Activated T-helper 17 cell treated with anti-CD3 and anti-CD28 coated beads, Interleukin-2, amount 50 U/mL, for 72 hours (primary cell): ENCODE results near the gene SGMS1. TPM values are rescaled to one million over a fixed set of nuclear protein-coding genes. Genes with fewer than 3 reads are reported as not detected.
A peak's percentile ranks its signal among the peaks of the same experiment; 100 is the strongest.

Experiments used
- ATAC-seq: fragments of 150-1000 bp; cut with Tn5 transposase; replicated peaks from 2 replicates; pipeline ENCODE4 v1.10.0; 2021; ENCODE audit warnings: mild to moderate bottlenecking, moderate library complexity
- H3K27ac Mint-ChIP-seq: one replicate; pipeline ENCODE4 v1.8.0; 2022; ENCODE audit warnings: mixed read lengths
- H3K27me3 Mint-ChIP-seq: one replicate; pipeline ENCODE4 v1.8.0; 2022; ENCODE audit warnings: mixed read lengths
- H3K36me3 Mint-ChIP-seq: one replicate; pipeline ENCODE4 v1.8.0; 2022; ENCODE audit warnings: low read depth, mild to moderate bottlenecking, mixed read lengths
- H3K4me1 Mint-ChIP-seq: one replicate; pipeline ENCODE4 v1.8.0; 2022; ENCODE audit warnings: mixed read lengths
- H3K4me3 Mint-ChIP-seq: one replicate; pipeline ENCODE4 v1.8.0; 2022; ENCODE audit warnings: mild to moderate bottlenecking, mixed read lengths
- H3K9me3 Mint-ChIP-seq: one replicate; pipeline ENCODE4 v1.8.0; 2022; ENCODE audit warnings: mixed read lengths
- total RNA-seq, 2 donors: library from RNA; stranded (reverse); gene quantifications; one replicate each; pipeline ENCODE4 v1.2.3, GENCODE V29; 2022

SGMS1 gene
- total RNA-seq, 2 donors from 2014 or later: 13.4 to 22.4 TPM

DNA sequence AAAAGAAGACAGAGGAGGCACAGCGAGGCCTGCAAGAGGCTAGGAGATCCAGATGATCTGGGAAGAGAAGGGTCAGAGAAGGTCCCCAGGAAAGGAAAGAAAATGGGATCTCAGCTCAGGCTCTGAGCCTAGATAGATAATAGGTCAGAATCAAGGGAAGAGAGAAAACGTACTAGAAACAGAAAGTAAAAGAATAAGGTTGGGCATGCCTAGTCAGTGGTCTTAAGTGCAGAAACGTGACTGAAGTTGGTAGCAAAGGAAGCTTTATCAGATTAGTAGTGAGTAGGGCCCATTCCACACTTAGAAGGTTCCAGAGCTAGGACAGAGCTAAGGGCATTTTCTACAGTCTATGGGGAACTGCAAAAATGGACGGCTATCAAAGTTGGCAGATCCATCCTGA is 287.6 kb downstream of the SGMS1 start:
- H3K4me1 Mint-ChIP-seq: peaks cover 17% of the 10 kb centered on the region
- H3K27ac Mint-ChIP-seq: peak overlapping the region; percentile 37
- ATAC-seq: no peak
- no peak overlapping the region for H3K4me3 Mint-ChIP-seq
- H3K27me3 Mint-ChIP-seq: no peaks in the 10 kb centered on the region
- peaks cover 20% of the 10 kb centered on the region for H3K36me3 Mint-ChIP-seq
- no peaks in the 10 kb centered on the region for H3K9me3 Mint-ChIP-seq

GRCh38 chr10:50335397-50335796 is 288.4 kb downstream of the SGMS1 start:
- peaks cover 13% of the 10 kb centered on the region for H3K36me3 Mint-ChIP-seq

GRCh38 chr10:50334273-50334672 is 289.5 kb downstream of the SGMS1 start:
- peak overlapping the region; percentile 16 for H3K27ac Mint-ChIP-seq
- no peaks in the 10 kb centered on the region for H3K9me3 Mint-ChIP-seq
- ATAC-seq: peak; percentile 67
- H3K36me3 Mint-ChIP-seq: peaks cover 1% of the 10 kb centered on the region
- H3K27me3 Mint-ChIP-seq: no peaks in the 10 kb centered on the region
- peaks cover 17% of the 10 kb centered on the region for H3K4me1 Mint-ChIP-seq
- H3K4me3 Mint-ChIP-seq: no peak overlapping the region

More at GRCh38 chr10:50335397-50335796, 288.4 kb downstream of the SGMS1 start:
- H3K4me1 Mint-ChIP-seq: peaks cover 17% of the 10 kb centered on the region
- ATAC-seq: no peak
- H3K27ac Mint-ChIP-seq: no peak overlapping the region
- H3K27me3 Mint-ChIP-seq: no peaks in the 10 kb centered on the region
- no peaks in the 10 kb centered on the region for H3K9me3 Mint-ChIP-seq
- no peak overlapping the region for H3K4me3 Mint-ChIP-seq

DNA sequence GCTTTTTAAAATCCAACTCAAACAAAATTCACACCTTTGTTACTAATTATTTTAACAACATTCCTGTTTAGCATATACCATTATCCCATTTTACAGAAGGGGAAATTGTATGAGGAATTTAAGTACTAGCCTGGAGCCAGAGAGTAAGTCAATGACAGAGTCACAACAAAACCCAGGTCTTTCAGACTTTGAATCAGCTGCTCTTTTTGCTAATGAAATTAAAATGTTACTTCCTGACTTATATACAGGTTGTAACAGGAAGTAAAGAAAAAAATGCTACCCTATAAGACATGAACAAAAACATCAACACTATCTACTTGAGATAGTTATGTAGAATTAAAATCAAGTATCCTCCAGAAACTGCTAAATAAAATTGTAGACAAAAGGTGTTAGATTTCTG is 289.9 kb downstream of the SGMS1 start:
- no peaks in the 10 kb centered on the region for H3K36me3 Mint-ChIP-seq
- no peaks in the 10 kb centered on the region for H3K9me3 Mint-ChIP-seq
- H3K4me1 Mint-ChIP-seq: peaks cover 17% of the 10 kb centered on the region
- no peaks in the 10 kb centered on the region for H3K27me3 Mint-ChIP-seq
- H3K27ac Mint-ChIP-seq: peak overlapping the region; percentile 16
- H3K4me3 Mint-ChIP-seq: no peak overlapping the region
- ATAC-seq: peak; percentile 54

DNA sequence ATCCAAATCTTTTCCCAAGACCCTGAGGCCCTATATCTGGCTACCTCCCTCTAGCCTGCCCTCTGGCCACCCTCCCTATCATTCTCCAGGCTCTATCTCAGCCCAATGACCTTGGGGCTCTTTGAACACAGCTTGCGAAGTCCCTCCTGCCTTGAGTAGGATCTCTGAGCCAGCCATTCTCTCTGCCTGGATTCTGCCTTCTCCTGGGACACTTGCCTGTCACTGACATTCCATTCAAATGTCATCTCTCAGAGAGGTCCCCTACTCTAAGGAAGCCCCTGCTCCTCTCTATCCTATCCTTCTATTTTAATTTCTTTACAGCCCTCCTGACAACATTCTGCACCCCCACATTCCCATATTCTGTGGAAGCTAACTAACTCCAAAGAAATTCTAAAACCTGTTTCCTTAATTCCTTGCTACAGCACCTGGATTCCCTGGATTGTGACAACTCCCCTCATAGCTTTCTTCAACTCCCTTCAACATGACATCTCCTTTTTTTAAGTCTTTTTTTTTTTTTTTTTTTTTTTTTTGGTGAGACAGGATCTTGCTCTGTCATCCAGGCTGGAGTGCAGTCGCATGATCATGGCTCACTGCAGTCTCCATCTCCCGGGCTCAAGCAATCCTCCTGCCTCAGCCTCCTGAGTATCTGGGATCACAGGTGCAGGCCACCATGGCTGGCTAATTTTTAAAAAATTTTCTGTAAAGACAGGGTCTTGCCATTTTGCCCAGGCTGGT is 291.5 kb downstream of the SGMS1 start:
- peaks cover 17% of the 10 kb centered on the region for H3K4me1 Mint-ChIP-seq
- no peaks in the 10 kb centered on the region for H3K9me3 Mint-ChIP-seq
- H3K4me3 Mint-ChIP-seq: no peak overlapping the region
- H3K36me3 Mint-ChIP-seq: peaks cover under 1% of the 10 kb centered on the region
- no peak overlapping the region for H3K27ac Mint-ChIP-seq
- no peak for ATAC-seq
- H3K27me3 Mint-ChIP-seq: no peaks in the 10 kb centered on the region

DNA sequence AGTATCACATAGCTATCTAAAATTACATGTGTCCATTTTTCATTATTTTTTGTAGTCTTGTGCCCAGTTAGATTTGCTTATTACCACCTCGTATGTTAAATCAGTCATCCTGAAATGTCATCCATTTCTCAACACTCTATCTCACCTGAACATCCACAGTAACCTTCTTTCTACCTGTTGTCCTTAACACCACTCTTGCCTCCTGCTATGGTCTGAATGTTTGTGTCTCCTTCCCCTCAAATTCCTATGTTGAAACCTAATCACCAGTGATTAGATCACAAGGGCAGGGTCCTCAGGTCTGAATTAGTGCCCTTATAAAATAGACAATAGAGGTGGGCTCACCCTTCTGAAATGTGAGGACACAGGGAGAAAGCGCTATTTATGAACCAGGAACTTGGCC is 292.3 kb downstream of the SGMS1 start:
- no peak for ATAC-seq
- peaks cover 8% of the 10 kb centered on the region for H3K36me3 Mint-ChIP-seq
- no peak overlapping the region for H3K4me3 Mint-ChIP-seq
- no peaks in the 10 kb centered on the region for H3K27me3 Mint-ChIP-seq
- H3K9me3 Mint-ChIP-seq: no peaks in the 10 kb centered on the region
- H3K4me1 Mint-ChIP-seq: peaks cover 17% of the 10 kb centered on the region
- H3K27ac Mint-ChIP-seq: no peak overlapping the region

DNA sequence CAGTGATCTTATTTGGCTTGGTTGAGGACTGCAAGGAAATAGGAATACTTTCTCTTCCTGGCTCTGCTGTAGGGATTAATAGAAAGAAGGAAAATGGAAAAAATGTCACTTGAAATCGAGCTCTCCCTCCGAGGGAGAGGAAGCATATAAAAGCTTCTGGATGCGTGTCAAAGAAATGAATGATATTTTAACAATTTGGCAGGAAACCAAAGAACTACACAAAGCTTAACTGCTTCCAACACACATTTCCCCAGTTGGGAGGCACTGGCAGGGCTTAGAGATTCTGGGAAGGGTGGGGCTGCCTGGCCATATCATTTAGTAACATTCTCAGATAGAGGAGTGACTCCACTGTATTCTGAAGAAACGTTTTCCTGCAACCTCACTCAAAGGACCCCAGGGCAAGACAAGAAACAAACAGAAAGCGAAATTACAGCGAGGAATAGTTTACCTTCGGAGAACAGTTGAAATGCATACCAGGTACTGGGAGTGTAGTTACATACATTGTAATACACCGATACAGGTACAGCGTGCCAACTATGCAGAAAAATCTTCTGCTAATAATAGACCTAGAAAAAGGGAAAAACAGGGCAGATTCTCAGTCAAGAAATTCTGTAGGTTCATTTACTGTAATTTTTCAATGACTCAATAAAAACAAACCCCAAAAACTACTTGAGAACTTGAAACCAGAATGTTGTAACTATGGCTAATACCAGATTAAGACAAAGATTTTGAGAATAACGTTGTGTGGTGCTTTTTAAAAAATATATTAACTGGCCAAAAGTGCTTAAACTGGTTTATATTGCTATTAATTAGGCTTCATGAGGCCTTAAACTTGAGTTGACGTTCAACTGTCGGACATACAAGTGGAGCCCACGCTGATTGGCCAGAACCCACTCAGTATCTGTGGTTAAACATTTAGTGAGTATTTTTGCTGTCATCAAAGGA is 296.7 kb downstream of the SGMS1 start:
- Mint-ChIP-seq H3K9me3 (no peaks in the 10 kb centered on the region), H3K36me3 (peaks cover 41% of the 10 kb centered on the region), H3K27ac (no peak overlapping the region), H3K4me3 (no peak overlapping the region), H3K4me1 (peaks cover 4% of the 10 kb centered on the region), H3K27me3 (no peaks in the 10 kb centered on the region)
- ATAC-seq: no peak

DNA sequence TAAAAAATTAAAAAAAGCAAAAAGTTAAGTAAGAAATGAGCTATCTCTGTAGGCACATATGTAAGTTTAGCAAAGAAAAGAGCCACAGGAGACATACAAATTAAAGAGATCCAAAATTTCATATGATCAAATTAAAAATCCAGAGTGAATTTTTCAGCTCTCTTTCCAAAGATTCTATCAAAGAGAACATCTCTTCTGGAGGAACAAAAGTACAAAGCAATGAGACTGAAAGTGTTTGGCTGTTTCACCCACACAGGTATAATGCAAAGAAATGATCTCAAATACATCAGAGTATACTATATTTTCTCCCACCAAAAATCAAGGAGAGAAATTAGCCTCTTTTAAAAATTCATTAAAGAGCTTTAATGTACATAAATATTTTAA is 297.6 kb downstream of the SGMS1 start:
- peaks cover 4% of the 10 kb centered on the region for H3K4me1 Mint-ChIP-seq
- ATAC-seq: no peak
- H3K9me3 Mint-ChIP-seq: no peaks in the 10 kb centered on the region
- no peak overlapping the region for H3K4me3 Mint-ChIP-seq
- peaks cover 41% of the 10 kb centered on the region for H3K36me3 Mint-ChIP-seq
- H3K27ac Mint-ChIP-seq: peak overlapping the region; percentile 80
- H3K27me3 Mint-ChIP-seq: no peaks in the 10 kb centered on the region

DNA sequence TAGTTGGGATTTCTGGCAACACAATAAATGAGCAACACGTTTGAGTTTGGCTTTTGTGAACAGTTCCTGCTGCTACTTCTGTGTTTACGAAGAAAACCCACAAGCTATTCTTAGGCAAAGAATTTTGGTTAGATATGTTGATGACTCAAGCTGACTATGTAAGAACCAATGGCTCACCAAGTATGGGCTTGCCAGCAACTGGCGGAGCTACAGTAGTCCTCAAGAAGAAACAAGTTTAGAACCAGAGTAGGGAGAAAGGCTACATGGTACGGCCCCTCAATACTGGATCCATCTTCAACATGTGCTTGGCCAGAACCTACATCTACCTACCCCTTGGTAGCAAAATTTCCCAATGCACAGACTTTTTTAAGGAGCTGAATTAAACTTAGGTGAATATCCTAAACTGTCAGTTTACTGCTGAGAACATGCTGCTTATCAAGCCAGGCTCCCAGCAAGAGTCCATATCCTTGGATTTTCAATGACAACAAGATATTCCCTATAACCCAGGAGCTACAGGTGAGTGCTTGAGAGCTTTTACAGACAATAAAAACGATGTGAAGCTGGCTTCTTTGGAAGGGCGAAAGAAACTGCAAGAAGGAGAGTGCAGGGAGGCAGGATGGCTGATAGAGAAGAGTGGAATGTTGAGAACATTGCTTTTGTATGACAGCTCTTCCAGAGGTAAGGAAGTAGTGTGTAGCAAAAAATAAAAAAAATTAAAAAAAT is 298.1 kb downstream of the SGMS1 start:
- peak; percentile 97 for ATAC-seq
- Mint-ChIP-seq H3K27me3 (no peaks in the 10 kb centered on the region), H3K4me3 (no peak overlapping the region), H3K36me3 (peaks cover 43% of the 10 kb centered on the region), H3K9me3 (no peaks in the 10 kb centered on the region), H3K27ac (peak overlapping the region; percentile 80), H3K4me1 (peaks cover 4% of the 10 kb centered on the region)

- peaks cover 8% of the 10 kb centered on the region for H3K4me1 Mint-ChIP-seq
Observed at GRCh38 chr10:50324680-50325393, 298.9 kb downstream of the SGMS1 start.

DNA sequence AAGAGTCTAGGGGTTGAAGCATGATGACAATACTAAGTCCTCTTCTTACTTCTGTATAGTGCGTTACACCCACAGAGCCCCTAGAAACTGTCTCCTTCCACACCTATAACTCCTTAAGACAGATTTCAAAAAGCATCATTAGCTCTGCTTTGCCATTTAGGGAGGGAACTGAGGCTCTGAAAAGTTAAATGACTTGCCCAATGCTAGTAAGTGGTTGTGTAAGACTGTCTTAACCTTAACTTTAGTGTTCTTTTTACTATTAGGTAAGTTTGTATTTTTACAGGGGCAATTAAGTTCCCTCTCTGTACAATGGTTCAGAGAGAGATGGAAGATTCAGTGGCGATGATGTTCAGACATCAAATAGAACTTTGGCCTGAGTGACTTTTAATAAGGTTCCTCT is 299.7 kb downstream of the SGMS1 start:
- peaks cover 9% of the 10 kb centered on the region for H3K4me1 Mint-ChIP-seq
- peaks cover 51% of the 10 kb centered on the region for H3K36me3 Mint-ChIP-seq
- no peak overlapping the region for H3K4me3 Mint-ChIP-seq
- peak overlapping the region; percentile 45 for H3K27ac Mint-ChIP-seq
- no peak for ATAC-seq
- no peaks in the 10 kb centered on the region for H3K27me3 Mint-ChIP-seq
- H3K9me3 Mint-ChIP-seq: no peaks in the 10 kb centered on the region

More at GRCh38 chr10:50324680-50325393, 298.9 kb downstream of the SGMS1 start:
- no peaks in the 10 kb centered on the region for H3K9me3 Mint-ChIP-seq
- no peak overlapping the region for H3K27ac Mint-ChIP-seq
- H3K27me3 Mint-ChIP-seq: no peaks in the 10 kb centered on the region
- ATAC-seq: no peak
- H3K36me3 Mint-ChIP-seq: peaks cover 51% of the 10 kb centered on the region
- no peak overlapping the region for H3K4me3 Mint-ChIP-seq

- H3K4me1 Mint-ChIP-seq: peaks cover 9% of the 10 kb centered on the region
- no peak overlapping the region for H3K4me3 Mint-ChIP-seq
- H3K27ac Mint-ChIP-seq: no peak overlapping the region
- H3K9me3 Mint-ChIP-seq: no peaks in the 10 kb centered on the region
- ATAC-seq: peak; percentile 38
- H3K36me3 Mint-ChIP-seq: peaks cover 49% of the 10 kb centered on the region
- H3K27me3 Mint-ChIP-seq: no peaks in the 10 kb centered on the region
Observed at GRCh38 chr10:50322077-50322476, 301.7 kb downstream of the SGMS1 start.

GRCh38 chr10:50318129-50318528 is 305.6 kb downstream of the SGMS1 start:
- no peak overlapping the region for H3K27ac Mint-ChIP-seq
- no peaks in the 10 kb centered on the region for H3K9me3 Mint-ChIP-seq
- H3K27me3 Mint-ChIP-seq: no peaks in the 10 kb centered on the region
- ATAC-seq: no peak
- H3K36me3 Mint-ChIP-seq: peaks cover 29% of the 10 kb centered on the region
- H3K4me1 Mint-ChIP-seq: peaks cover 13% of the 10 kb centered on the region
- H3K4me3 Mint-ChIP-seq: no peak overlapping the region
